ENCODE data around the gene HIVEP2.

Gene HIVEP2

DNA sequence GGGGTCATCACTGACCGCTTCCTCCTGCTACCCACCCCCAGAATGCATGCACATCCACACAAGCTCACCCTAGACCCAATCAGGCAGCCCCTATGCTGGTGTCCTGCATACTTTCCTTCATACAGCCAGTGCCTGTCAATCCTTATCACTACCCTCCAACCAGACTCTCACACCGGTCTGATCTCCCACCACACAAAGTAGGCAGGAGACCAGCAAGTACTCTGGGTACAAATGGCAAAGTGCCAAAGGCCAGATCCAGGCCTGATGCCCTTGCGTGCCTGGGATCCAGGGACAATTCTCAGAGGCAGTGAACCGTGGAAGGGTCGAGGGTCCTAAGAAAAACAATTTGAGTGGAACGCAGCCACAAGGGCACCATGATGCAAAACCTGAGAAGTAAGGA is 114.2 kb downstream of the HIVEP2 start:
- Histone ChIP-seq H3K27ac (ENCODE audit: low read depth, low read length) (no peak overlapping the region), H3K4me1 (ENCODE audit: control insufficient read depth, insufficient read depth, low read length, unreplicated experiment) (peaks cover 25% of the 10 kb centered on the region), H3K79me2 (ENCODE audit: control insufficient read depth, insufficient read depth, low read length, unreplicated experiment) (peaks cover 10% of the 10 kb centered on the region), H3K4me3 (ENCODE audit: low read depth, low read length) (no peak overlapping the region), H3K27me3 (ENCODE audit: insufficient read depth, low read length) (no peaks in the 10 kb centered on the region), H3K36me3 (ENCODE audit: insufficient read depth, low read length) (no peaks in the 10 kb centered on the region), H2AFZ (ENCODE audit: low read length, unreplicated experiment) (no peak overlapping the region)

DNA sequence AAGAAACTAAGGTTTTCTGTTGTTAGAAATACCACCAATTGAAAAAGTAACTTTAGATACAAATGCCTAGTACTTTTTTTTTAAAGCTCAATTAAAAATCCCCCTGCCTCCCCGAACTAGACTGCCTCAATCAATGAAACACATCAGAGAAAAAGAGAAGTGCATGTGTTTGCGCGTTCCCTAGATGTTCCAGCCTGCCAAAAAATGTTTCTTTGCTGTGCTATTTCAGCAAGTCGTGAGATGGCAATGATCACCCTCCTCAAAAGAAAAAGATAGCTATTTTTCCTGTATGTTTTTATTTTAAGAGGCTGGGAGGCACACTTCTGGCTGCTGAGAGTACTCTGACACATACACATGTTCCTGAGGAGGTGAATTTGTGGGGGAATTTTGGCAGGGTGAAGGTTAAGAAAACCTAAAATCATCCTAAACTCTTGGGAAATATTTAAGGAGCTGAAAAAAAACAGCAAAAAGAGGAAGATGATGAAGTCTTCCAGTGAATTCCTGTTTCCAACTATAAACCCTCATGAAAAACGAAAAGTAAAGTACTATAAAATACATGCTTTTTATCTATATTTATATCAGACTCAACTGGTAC is 114.8 kb downstream of the HIVEP2 start:
- H3K79me2 ChIP-seq (ENCODE audit: control insufficient read depth, insufficient read depth, low read length, unreplicated experiment) = peaks cover 10% of the 10 kb centered on the region

DNA sequence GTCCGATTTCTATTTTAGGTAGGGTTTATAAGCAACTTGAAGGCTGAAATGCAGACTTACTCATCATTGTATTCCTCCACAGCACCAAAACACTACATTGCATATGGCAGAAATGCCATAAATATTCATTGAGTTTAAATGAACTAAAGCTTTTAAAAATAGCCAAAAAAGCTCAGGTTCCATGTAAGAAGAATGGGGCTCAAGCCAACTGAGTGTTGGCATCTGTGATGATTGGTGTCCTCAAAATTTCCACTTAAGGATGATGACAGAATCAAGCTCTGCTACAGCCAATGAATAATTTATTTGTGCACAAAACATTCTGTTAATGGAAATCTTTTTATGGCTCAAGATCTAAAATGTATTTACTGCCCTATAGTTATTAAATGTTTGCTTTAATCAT is 115.4 kb downstream of the HIVEP2 start:
- H3K4me3 ChIP-seq (ENCODE audit: low read depth, low read length) = no peak overlapping the region
- no peak overlapping the region for H2AFZ ChIP-seq (ENCODE audit: low read length, unreplicated experiment)
- H3K4me1 ChIP-seq (ENCODE audit: control insufficient read depth, insufficient read depth, low read length, unreplicated experiment) = peaks cover 28% of the 10 kb centered on the region
- H3K27me3 ChIP-seq (ENCODE audit: insufficient read depth, low read length) = no peaks in the 10 kb centered on the region
- no peak overlapping the region for H3K27ac ChIP-seq (ENCODE audit: low read depth, low read length)
- H3K79me2 ChIP-seq (ENCODE audit: control insufficient read depth, insufficient read depth, low read length, unreplicated experiment) = peaks cover 4% of the 10 kb centered on the region
- H3K36me3 ChIP-seq (ENCODE audit: insufficient read depth, low read length) = no peaks in the 10 kb centered on the region

More for the DNA sequence above, 114.8 kb downstream of the HIVEP2 start:
- no peak overlapping the region for H3K27ac ChIP-seq (ENCODE audit: low read depth, low read length)
- H3K27me3 ChIP-seq (ENCODE audit: insufficient read depth, low read length) = no peaks in the 10 kb centered on the region
- H3K36me3 ChIP-seq (ENCODE audit: insufficient read depth, low read length) = no peaks in the 10 kb centered on the region
- no peak overlapping the region for H2AFZ ChIP-seq (ENCODE audit: low read length, unreplicated experiment)
- no peak overlapping the region for H3K4me3 ChIP-seq (ENCODE audit: low read depth, low read length)
- peaks cover 25% of the 10 kb centered on the region for H3K4me1 ChIP-seq (ENCODE audit: control insufficient read depth, insufficient read depth, low read length, unreplicated experiment)

DNA sequence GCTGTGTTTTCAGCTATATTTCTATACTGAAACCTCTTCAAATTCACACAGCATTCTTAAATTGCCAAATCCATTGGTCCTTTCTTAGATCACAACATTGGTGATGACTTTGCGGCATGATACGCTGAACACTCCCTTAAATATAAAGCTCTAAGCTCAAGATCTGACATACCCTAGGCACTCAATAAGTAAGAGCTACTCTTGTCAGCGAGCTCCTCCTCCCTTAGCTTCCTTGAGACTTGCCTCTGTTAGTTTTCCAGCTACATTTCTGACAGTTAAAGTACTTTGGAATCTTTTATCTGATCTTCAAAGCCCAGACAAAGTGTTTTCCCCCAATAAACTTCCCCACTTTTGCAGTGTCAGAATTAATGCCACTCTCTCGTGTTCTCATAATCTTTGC is 117.0 kb downstream of the HIVEP2 start:
- Histone ChIP-seq H3K27ac (ENCODE audit: low read depth, low read length) (no peak overlapping the region), H3K27me3 (ENCODE audit: insufficient read depth, low read length) (no peaks in the 10 kb centered on the region), H2AFZ (ENCODE audit: low read length, unreplicated experiment) (no peak overlapping the region), H3K4me1 (ENCODE audit: control insufficient read depth, insufficient read depth, low read length, unreplicated experiment) (peaks cover 15% of the 10 kb centered on the region), H3K36me3 (ENCODE audit: insufficient read depth, low read length) (no peaks in the 10 kb centered on the region), H3K79me2 (ENCODE audit: control insufficient read depth, insufficient read depth, low read length, unreplicated experiment) (peaks cover 4% of the 10 kb centered on the region), H3K4me3 (ENCODE audit: low read depth, low read length) (no peak overlapping the region)

DNA sequence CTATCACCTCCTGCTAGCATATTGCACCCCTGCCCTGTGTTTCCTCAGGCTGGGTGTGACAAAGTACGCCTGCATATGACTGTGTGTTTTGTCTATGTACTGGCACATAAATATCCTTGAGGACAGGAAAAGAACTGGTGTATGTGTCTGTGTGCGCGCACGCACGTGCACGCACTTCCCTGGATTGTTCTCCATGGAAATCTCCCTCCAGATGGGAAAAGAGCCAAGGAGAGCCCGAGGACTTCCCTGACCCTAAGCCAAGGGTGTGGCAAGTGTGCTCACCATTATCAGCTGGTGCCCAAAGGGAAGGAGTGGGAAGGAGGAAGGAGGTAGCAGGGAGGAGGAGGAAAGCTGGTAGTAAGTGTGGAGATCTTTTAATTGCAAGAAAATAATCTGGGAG is 117.6 kb downstream of the HIVEP2 start:
- Histone ChIP-seq H3K4me3 (ENCODE audit: low read depth, low read length) (no peak overlapping the region), H3K27ac (ENCODE audit: low read depth, low read length) (no peak overlapping the region), H3K27me3 (ENCODE audit: insufficient read depth, low read length) (no peaks in the 10 kb centered on the region), H3K36me3 (ENCODE audit: insufficient read depth, low read length) (no peaks in the 10 kb centered on the region), H3K79me2 (ENCODE audit: control insufficient read depth, insufficient read depth, low read length, unreplicated experiment) (peaks cover 4% of the 10 kb centered on the region), H3K4me1 (ENCODE audit: control insufficient read depth, insufficient read depth, low read length, unreplicated experiment) (peaks cover 13% of the 10 kb centered on the region), H2AFZ (ENCODE audit: low read length, unreplicated experiment) (no peak overlapping the region)

DNA sequence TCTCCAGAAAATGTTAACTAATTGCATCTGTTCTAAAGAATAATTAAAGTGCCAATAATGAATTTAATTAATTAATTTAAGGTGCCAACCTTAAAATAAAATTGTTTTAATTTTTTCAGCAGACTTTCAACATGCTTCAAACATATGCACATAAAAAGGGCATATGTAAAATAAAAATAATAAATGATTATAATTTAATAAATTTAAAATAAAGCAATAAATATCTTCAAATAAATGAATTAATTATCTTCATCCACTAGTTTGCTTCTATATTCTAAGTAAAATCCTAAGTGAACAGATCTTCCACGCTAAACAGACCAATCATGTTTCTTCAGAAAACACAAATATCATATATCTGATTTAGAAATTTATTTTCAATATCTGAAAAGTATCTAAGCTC is 119.2 kb downstream of the HIVEP2 start:
- H3K4me1 ChIP-seq (ENCODE audit: control insufficient read depth, insufficient read depth, low read length, unreplicated experiment) = peaks cover 19% of the 10 kb centered on the region
- no peaks in the 10 kb centered on the region for H3K36me3 ChIP-seq (ENCODE audit: insufficient read depth, low read length)
- no peaks in the 10 kb centered on the region for H3K27me3 ChIP-seq (ENCODE audit: insufficient read depth, low read length)
- no peak overlapping the region for H2AFZ ChIP-seq (ENCODE audit: low read length, unreplicated experiment)
- no peak overlapping the region for H3K4me3 ChIP-seq (ENCODE audit: low read depth, low read length)
- peaks cover 13% of the 10 kb centered on the region for H3K79me2 ChIP-seq (ENCODE audit: control insufficient read depth, insufficient read depth, low read length, unreplicated experiment)
- no peak overlapping the region for H3K27ac ChIP-seq (ENCODE audit: low read depth, low read length)

DNA sequence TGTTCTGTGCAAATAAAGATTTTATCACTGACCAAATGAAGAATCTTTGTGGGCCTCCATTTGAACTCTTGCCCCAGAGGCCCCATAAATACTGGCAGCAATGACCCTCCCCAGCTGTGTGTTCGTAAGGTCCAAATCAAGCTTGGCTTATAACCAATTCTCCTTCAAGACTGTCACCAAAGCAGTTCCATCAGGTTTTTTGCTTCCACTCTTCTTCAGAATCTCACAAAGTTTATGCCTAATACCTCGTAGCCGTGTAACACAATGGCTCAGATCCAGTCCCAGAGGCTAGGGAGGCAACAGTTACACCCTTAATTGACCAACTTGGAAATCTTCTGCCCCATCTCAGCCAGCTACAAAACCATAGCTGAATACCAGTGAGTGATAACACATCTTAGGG is 120.5 kb downstream of the HIVEP2 start:
- H3K27me3 ChIP-seq (ENCODE audit: insufficient read depth, low read length) = no peaks in the 10 kb centered on the region
- no peak overlapping the region for H3K4me3 ChIP-seq (ENCODE audit: low read depth, low read length)
- H3K36me3 ChIP-seq (ENCODE audit: insufficient read depth, low read length) = no peaks in the 10 kb centered on the region
- peaks cover 13% of the 10 kb centered on the region for H3K79me2 ChIP-seq (ENCODE audit: control insufficient read depth, insufficient read depth, low read length, unreplicated experiment)
- no peak overlapping the region for H2AFZ ChIP-seq (ENCODE audit: low read length, unreplicated experiment)
- H3K4me1 ChIP-seq (ENCODE audit: control insufficient read depth, insufficient read depth, low read length, unreplicated experiment) = peaks cover 27% of the 10 kb centered on the region
- H3K27ac ChIP-seq (ENCODE audit: low read depth, low read length) = no peak overlapping the region

DNA sequence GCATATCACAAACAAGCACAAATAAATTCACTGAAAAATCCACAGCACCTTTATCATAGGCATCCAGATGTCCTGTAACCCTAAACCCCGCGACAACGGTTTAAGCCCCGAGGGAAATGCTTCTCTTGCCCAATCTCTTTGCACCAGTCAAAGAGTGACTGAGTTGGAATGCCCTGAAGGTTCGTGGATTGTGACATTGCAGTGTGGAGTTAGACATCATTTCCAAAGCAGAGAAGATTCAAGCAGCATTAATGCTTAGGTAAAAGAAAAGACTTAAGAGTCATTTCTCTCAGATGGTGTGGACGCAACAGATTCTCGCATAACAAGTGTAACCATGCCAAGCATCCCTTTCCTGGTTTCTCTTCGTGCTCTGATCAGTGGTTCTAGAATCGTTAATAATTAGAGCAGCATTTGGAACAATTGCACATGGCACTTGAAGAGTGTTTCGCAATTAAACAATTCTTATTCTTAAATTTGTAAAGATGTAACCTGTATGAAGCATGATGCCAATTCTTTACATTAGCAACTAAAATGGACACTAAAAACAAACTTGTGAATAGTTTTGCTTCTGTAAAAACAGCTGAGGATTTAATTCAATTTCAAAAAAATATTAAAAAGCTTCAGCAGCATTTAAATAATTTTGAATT is 121.6 kb downstream of the HIVEP2 start:
- Histone ChIP-seq H3K27ac (ENCODE audit: low read depth, low read length) (no peak overlapping the region), H3K4me3 (ENCODE audit: low read depth, low read length) (no peak overlapping the region), H3K27me3 (ENCODE audit: insufficient read depth, low read length) (no peaks in the 10 kb centered on the region), H3K4me1 (ENCODE audit: control insufficient read depth, insufficient read depth, low read length, unreplicated experiment) (peaks cover 31% of the 10 kb centered on the region), H3K79me2 (ENCODE audit: control insufficient read depth, insufficient read depth, low read length, unreplicated experiment) (peaks cover 16% of the 10 kb centered on the region), H3K36me3 (ENCODE audit: insufficient read depth, low read length) (no peaks in the 10 kb centered on the region), H2AFZ (ENCODE audit: low read length, unreplicated experiment) (no peak overlapping the region)

DNA sequence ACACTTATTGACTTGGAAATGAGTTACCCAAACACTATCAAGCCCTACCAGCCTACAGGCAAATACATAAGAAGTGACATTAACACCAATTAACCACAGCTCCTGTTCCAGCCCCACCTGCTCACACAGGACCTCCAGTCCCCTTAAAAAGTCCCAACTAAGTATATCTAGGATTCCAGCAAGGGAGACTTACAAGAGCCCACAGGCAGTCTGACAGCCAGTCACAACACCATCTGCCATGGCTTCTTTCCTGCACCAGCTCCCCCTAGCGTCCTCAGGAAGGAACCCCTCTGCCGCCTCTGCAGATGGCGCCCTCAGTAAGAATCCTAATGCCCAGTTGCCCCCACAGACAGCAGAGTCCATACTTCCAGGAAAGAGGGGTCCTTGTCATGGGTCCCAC is 122.1 kb downstream of the HIVEP2 start:
- Histone ChIP-seq H3K4me3 (ENCODE audit: low read depth, low read length) (no peak overlapping the region), H3K36me3 (ENCODE audit: insufficient read depth, low read length) (no peaks in the 10 kb centered on the region), H3K4me1 (ENCODE audit: control insufficient read depth, insufficient read depth, low read length, unreplicated experiment) (peaks cover 31% of the 10 kb centered on the region), H2AFZ (ENCODE audit: low read length, unreplicated experiment) (no peak overlapping the region), H3K27me3 (ENCODE audit: insufficient read depth, low read length) (no peaks in the 10 kb centered on the region), H3K79me2 (ENCODE audit: control insufficient read depth, insufficient read depth, low read length, unreplicated experiment) (peaks cover 16% of the 10 kb centered on the region), H3K27ac (ENCODE audit: low read depth, low read length) (no peak overlapping the region)

DNA sequence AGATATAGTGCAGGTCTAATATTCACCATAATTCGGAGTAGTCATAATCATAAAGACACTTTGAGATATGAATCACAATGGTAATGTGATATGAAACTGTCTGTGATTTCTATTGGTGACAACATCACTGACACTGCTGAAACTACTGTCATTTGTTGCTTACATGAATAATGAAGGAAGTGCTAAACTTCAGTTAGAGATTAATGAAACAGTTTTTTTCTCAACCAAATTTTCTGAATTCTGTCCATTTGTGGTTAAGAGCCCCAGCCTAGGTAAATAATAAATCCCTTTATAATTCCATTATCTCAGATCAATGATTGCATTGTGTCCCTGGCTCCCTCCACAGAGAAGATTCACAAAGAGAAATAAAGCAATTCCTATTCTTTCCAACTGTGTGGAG is 122.6 kb downstream of the HIVEP2 start:
- Histone ChIP-seq H3K4me1 (ENCODE audit: control insufficient read depth, insufficient read depth, low read length, unreplicated experiment) (peaks cover 31% of the 10 kb centered on the region), H3K4me3 (ENCODE audit: low read depth, low read length) (no peak overlapping the region), H3K27me3 (ENCODE audit: insufficient read depth, low read length) (no peaks in the 10 kb centered on the region), H3K36me3 (ENCODE audit: insufficient read depth, low read length) (no peaks in the 10 kb centered on the region), H2AFZ (ENCODE audit: low read length, unreplicated experiment) (no peak overlapping the region), H3K79me2 (ENCODE audit: control insufficient read depth, insufficient read depth, low read length, unreplicated experiment) (peaks cover 16% of the 10 kb centered on the region), H3K27ac (ENCODE audit: low read depth, low read length) (no peak overlapping the region)

DNA sequence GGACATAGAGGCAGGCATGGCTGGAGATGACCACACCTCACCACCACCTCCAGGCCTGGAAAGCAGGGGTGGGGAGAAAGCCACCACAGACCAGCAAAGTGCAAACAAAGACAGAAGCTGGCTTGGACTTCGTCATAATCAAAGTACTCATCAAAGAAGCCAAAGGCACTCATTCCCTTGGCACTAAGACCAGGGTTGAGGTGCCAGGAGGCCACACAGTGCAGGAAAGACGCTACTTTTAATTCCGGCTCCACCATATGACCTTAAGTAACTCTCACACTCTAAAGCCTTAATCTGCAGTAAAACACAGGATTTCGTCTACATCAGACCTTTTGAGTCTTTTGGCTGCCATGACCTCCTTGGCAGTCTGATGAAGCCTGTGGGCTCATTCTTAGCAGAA is 123.1 kb downstream of the HIVEP2 start:
- Histone ChIP-seq H3K36me3 (ENCODE audit: insufficient read depth, low read length) (no peaks in the 10 kb centered on the region), H3K27ac (ENCODE audit: low read depth, low read length) (no peak overlapping the region), H3K4me3 (ENCODE audit: low read depth, low read length) (no peak overlapping the region), H3K79me2 (ENCODE audit: control insufficient read depth, insufficient read depth, low read length, unreplicated experiment) (peaks cover 16% of the 10 kb centered on the region), H2AFZ (ENCODE audit: low read length, unreplicated experiment) (no peak overlapping the region), H3K27me3 (ENCODE audit: insufficient read depth, low read length) (no peaks in the 10 kb centered on the region), H3K4me1 (ENCODE audit: control insufficient read depth, insufficient read depth, low read length, unreplicated experiment) (peaks cover 31% of the 10 kb centered on the region)
